Measurements from ENCODE around the gene FBXO45.

The FBXO45 gene

DNA sequence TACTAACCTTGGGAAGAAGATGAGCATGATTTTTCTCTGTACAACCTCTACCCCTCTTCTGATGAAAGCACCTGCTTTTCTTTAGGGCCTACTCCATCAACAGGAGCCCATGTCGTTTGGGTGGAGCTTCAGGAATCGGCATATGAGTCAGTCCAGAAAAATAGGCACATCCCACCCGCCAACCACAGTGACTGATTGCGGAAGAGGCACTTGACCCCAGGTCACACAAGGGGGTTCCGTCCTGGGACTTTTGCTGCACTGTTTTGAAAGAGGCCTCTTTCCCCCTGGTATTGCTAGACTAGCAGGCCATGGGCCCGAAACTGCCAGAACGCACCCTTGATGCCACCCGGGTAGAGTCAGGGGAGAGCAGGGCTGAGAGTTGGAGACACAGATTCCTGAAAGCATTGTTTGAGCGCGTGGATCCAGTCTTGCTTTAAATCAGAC is 51.7 kb downstream of the FBXO45 start:
- Histone ChIP-seq H3K9me2 (replicated peaks; ENCODE audit: low read depth, low read length) (no peaks in the 10 kb centered on the region), H3K9ac (ENCODE audit: low read depth, low read length, poor library complexity, severe bottlenecking) (peak overlapping the region; percentile 14), H3K79me2 (ENCODE audit: insufficient read depth, low read length) (no peaks in the 10 kb centered on the region), H3K36me3 (ENCODE audit: insufficient read depth, low read length) (no peaks in the 10 kb centered on the region), H3K4me3 (ENCODE audit: low read length, poor library complexity, severe bottlenecking) (no peak overlapping the region), H2AFZ (ENCODE audit: low read length) (no peak overlapping the region), H3F3A (ENCODE audit: low read depth) (no peaks in the 10 kb centered on the region), H3K4me1 (ENCODE audit: insufficient read depth, low read length, poor library complexity, severe bottlenecking) (peaks cover 16% of the 10 kb centered on the region), H3K9me3 (ENCODE audit: insufficient read depth, low read depth, low read length) (no peaks in the 10 kb centered on the region), H3K4me2 (ENCODE audit: low read depth, low read length, poor library complexity, severe bottlenecking) (no peak overlapping the region), H3K27me3 (ENCODE audit: insufficient read depth, low read length, poor library complexity, severe bottlenecking) (no peaks in the 10 kb centered on the region), H4K20me1 (ENCODE audit: insufficient read depth, low read length, poor library complexity, severe bottlenecking) (no peaks in the 10 kb centered on the region)
- TF ChIP-seq CTCF (conservative IDR thresholded peaks at IDR 0.05; ENCODE audit: low read length), result no peak
- no peak for TF ChIP-seq EZH2phosphoT487 (IDR thresholded peaks at IDR 0.05; ENCODE audit: borderline replicate concordance)

GRCh38 chr3:196620684-196621083 is 52.2 kb downstream of the FBXO45 start:
- Histone ChIP-seq H3K9me3 (ENCODE audit: insufficient read depth, low read depth, low read length) (no peaks in the 10 kb centered on the region), H3K4me2 (ENCODE audit: low read depth, low read length, poor library complexity, severe bottlenecking) (no peak overlapping the region), H3F3A (ENCODE audit: low read depth) (no peaks in the 10 kb centered on the region), H3K79me2 (ENCODE audit: insufficient read depth, low read length) (no peaks in the 10 kb centered on the region), H3K4me1 (ENCODE audit: insufficient read depth, low read length, poor library complexity, severe bottlenecking) (peaks cover 16% of the 10 kb centered on the region), H3K9me2 (replicated peaks; ENCODE audit: low read depth, low read length) (no peaks in the 10 kb centered on the region), H2AFZ (ENCODE audit: low read length) (no peak overlapping the region), H3K27me3 (ENCODE audit: insufficient read depth, low read length, poor library complexity, severe bottlenecking) (no peaks in the 10 kb centered on the region), H4K20me1 (ENCODE audit: insufficient read depth, low read length, poor library complexity, severe bottlenecking) (no peaks in the 10 kb centered on the region), H3K9ac (ENCODE audit: low read depth, low read length, poor library complexity, severe bottlenecking) (no peak overlapping the region), H3K4me3 (ENCODE audit: low read length, poor library complexity, severe bottlenecking) (no peak overlapping the region), H3K36me3 (ENCODE audit: insufficient read depth, low read length) (no peaks in the 10 kb centered on the region)
- TF ChIP-seq EZH2phosphoT487 (IDR thresholded peaks at IDR 0.05; ENCODE audit: borderline replicate concordance) (no peak), CTCF (conservative IDR thresholded peaks at IDR 0.05; ENCODE audit: low read length) (no peak)

- Histone ChIP-seq H3K9me2 (replicated peaks; ENCODE audit: low read depth, low read length) (no peaks in the 10 kb centered on the region), H3F3A (ENCODE audit: low read depth) (no peaks in the 10 kb centered on the region), H4K20me1 (ENCODE audit: insufficient read depth, low read length, poor library complexity, severe bottlenecking) (no peaks in the 10 kb centered on the region), H3K27me3 (ENCODE audit: insufficient read depth, low read length, poor library complexity, severe bottlenecking) (no peaks in the 10 kb centered on the region), H3K79me2 (ENCODE audit: insufficient read depth, low read length) (no peaks in the 10 kb centered on the region), H3K9ac (ENCODE audit: low read depth, low read length, poor library complexity, severe bottlenecking) (no peak overlapping the region), H3K36me3 (ENCODE audit: insufficient read depth, low read length) (no peaks in the 10 kb centered on the region), H3K4me3 (ENCODE audit: low read length, poor library complexity, severe bottlenecking) (no peak overlapping the region), H2AFZ (ENCODE audit: low read length) (no peak overlapping the region), H3K4me2 (ENCODE audit: low read depth, low read length, poor library complexity, severe bottlenecking) (no peak overlapping the region), H3K4me1 (ENCODE audit: insufficient read depth, low read length, poor library complexity, severe bottlenecking) (peaks cover 16% of the 10 kb centered on the region), H3K9me3 (ENCODE audit: insufficient read depth, low read depth, low read length) (no peaks in the 10 kb centered on the region)
- no peak for TF ChIP-seq EZH2phosphoT487 (IDR thresholded peaks at IDR 0.05; ENCODE audit: borderline replicate concordance)
- no peak for TF ChIP-seq CTCF (conservative IDR thresholded peaks at IDR 0.05; ENCODE audit: low read length)
Observed at GRCh38 chr3:196621611-196622010, 53.2 kb downstream of the FBXO45 start.
